ENCODE measurements around the gene OTUD7B.
A peak's percentile ranks its signal among the peaks of the same experiment; 100 is the strongest.
"Not testable (repeated sequence)": the region's sequence is repeated elsewhere in the genome, so short reads cannot be mapped to it uniquely, and the experiment has no call there.

Gene OTUD7B

GRCh38 chr1:149949911-149950310 lies 60.6 kb downstream of the OTUD7B start:
- no peak for DNase-seq (ENCODE audit: low read depth)

GRCh38 chr1:149945206-149945605 lies 65.3 kb downstream of the OTUD7B start:
- no peak for DNase-seq (ENCODE audit: low read depth)

DNA sequence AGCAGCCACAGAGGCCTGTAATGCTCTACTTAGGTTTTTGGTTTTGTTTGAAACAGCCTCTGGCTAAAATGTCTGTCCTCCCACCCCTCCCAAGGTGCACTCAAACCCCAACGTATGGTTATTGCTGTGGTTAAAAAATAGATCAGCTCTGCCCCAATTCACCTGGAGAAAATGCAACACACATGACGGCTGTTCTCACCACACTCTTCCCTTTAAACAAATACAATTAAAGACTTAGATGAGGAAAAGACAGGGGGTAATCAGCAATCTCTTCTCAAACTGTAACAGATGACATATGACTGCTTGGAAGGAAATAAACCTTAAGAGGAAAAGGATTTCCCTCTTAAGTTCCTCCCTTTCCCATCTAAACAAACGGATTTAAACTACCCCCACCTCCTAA lies 67.6 kb downstream of the OTUD7B start:
- no peak for DNase-seq (ENCODE audit: low read depth)

DNA sequence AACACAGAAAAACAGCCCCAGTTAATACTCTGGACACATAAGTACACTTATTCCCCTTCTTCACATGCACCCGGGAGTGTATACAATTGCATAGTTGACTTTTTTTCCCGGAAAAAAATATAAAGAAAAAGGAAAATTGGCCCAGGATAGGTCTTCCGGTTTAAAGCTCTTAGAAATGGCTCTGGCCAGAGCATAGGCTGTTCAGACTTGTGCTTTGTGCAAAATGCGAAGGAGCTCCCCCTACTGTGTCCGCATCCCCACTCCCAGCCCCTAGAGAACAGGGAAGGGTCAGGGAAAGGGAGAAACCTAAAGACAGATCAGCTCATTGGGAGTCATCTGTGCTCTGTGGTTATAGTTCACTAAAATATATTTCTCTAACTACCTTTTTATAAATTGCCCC lies 68.3 kb downstream of the OTUD7B start:
- no peak for DNase-seq (ENCODE audit: low read depth)

DNA sequence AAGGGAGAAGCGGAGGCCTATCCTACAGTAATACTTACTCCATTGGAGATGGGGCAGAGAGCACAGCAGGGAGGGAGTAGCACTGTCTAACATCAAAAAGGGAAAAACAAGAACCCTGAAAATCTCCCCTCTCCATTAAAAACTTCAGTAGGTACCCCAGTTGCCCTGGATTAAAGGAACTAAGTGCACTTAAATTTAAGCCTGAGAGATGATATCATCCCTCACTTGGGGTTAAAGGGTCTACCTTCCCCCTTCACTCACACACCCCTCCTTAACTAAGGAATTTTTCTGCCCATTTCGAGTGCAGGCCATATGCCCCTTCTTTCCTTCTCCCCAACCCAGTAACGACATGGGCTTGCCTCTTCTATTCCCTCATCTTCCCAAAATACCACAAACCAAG lies 70.1 kb downstream of the OTUD7B start:
- DNase-seq (ENCODE audit: low read depth): no peak

GRCh38 chr1:149938668-149939003 lies 71.9 kb downstream of the OTUD7B start:
- not testable (repeated sequence) for DNase-seq (ENCODE audit: low read depth)

GRCh38 chr1:149937759-149938158 lies 72.8 kb downstream of the OTUD7B start:
- no peak for DNase-seq (ENCODE audit: low read depth)

- peak; percentile 28 for DNase-seq (ENCODE audit: low read depth)
These were observed 73.4 kb downstream of the OTUD7B start for GRCh38 chr1:149936992-149937705.

- no peak for DNase-seq (ENCODE audit: low read depth)
These were observed 74.1 kb downstream of the OTUD7B start, which contains the start of gene MTMR11 for GRCh38 chr1:149936170-149936991. MTMR11 (minus strand) TSS chr1:149936879; CDS start chr1:149936647, 232 bp downstream.

DNA sequence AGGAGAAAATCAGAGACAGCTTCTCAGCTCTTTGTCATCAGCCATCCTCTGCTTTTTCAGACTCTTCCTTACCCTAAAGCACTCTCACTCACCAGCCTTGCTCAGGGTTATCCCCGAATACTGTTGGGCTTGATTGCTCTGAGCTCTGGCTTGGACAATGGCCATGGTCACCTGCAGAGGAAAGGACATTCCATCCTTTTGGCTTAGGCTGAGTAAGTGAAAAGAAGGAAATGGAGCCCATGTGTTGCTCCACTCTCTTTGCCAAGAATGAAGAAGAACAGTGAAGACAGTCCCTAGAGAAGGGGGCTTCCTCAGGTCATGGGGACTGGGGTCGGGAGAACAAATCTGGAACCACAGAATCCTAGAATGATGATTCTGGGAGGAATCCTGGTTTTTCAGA lies 76.2 kb downstream of the OTUD7B start:
- DNase-seq (ENCODE audit: low read depth): no peak

DNA sequence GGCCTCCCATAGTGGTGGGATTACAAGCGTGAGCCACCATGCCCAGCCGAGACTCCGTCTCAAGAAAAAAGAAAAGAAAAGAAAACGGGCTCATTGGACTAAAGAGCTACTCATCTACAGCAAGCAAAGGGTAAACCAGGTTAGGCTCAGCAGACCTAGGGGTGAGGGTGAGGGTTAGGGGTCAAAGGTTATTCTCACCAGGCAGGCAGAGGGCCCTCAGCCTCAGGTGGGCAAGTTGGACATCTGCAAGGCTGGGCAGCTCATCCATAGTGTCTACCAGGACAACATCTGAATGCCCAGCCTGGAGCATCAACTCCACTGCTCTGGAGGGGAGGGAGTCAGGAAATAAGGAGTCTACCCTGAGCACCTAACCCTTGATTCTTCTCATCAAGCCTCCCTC lies 77.3 kb downstream of the OTUD7B start:
- no peak for DNase-seq (ENCODE audit: low read depth)

- DNase-seq (ENCODE audit: low read depth): no peak
These were observed 78.1 kb downstream of the OTUD7B start for GRCh38 chr1:149932474-149932873.

DNA sequence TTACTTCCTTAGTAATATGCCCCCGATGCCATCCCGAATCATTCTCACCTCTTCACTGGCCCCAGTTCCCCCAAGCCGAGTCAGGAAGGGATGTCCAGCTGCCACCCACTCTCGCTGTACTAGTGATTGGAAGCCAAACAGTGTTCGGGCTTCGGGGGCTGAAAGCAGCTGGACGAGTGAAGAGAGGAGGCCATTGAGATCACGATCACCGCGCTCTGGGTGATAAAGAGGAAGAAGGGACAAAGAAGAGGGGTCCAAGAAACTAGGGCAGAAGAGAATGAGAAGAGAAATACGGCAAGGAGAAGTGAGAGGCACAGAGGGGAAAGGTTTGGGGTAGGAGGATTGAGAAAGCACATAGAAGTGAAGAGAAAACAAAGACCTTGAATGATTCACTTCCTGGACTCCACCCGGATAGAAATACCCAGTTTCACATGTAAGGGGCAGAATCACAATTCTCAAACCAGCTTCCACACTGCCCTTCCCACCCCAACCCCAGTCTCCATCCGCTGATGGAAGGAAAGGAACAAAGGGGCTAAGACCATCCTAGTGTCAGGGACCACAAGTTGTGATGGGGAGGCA lies 79.2 kb downstream of the OTUD7B start:
- DNase-seq (ENCODE audit: low read depth): no peak

DNA sequence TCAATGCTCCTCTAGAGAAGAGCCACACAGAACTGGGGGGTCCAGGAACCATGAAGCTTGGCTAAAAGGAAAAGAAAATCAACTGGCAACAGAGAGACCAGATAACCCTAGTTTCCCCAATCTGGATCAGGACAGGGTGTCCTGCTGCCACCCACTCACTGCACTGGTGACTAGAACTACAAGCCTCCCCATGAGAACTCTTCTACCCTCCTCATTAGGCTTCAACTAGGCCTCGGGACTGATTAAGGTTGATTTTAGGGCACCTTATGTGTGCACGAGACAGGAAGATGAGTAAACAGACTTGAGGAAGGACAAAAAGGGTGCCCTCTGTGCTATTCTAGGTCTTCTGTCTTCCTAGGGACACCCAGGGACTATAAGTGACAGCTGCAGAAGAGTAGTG lies 80.7 kb downstream of the OTUD7B start:
- DNase-seq (ENCODE audit: low read depth): no peak

GRCh38 chr1:149928401-149928724 lies 82.2 kb downstream of the OTUD7B start:
- no peak for DNase-seq (ENCODE audit: low read depth)

DNA sequence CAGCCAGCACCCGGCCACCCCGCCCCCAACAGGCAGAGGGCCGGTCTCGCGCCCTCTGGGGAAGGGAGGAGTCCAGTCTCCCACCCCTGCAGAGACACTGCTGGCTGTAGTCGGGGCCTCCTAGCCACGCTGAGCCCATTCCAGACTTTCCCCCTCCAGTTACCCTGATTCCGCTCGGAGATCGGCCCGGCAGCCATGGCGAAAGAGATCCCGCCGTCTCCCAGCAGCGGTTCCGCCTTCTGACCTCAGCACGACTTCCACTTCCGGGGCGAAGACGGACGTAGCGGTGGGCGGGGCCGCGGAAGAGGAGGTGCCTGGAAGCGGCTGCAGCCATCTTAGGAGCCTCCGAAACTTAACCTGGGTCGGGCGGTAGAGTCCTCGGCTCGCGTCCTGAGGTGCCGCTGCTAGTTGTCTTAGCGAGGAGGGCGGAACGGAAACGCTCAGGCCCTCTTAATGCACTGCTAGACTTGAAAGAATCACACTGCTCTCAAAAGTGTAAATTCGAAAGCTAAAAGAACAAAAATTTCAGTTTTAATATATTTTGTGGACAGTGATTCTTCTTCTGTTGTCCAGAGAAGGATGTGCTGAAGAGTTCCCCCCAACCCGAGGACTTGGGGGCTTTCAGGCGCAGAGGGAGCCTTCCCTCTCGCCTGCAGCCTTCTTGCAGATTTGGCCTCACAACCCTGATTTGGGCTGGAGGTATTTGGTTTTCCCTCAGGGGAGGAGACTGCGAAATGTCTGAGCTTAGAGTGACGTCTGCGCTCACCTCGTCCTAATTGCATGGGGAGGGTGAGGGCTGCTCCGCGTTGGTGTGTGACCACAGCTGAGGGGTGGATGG lies 82.7 kb downstream of the OTUD7B start, which contains the start of gene SF3B4:
TSS of gene SF3B4 (minus strand) at position 241 of the 838 bp plus-strand sequence. CDS start at position 197, 44 bp downstream.
- peak; percentile 54 for DNase-seq (ENCODE audit: low read depth)

DNA sequence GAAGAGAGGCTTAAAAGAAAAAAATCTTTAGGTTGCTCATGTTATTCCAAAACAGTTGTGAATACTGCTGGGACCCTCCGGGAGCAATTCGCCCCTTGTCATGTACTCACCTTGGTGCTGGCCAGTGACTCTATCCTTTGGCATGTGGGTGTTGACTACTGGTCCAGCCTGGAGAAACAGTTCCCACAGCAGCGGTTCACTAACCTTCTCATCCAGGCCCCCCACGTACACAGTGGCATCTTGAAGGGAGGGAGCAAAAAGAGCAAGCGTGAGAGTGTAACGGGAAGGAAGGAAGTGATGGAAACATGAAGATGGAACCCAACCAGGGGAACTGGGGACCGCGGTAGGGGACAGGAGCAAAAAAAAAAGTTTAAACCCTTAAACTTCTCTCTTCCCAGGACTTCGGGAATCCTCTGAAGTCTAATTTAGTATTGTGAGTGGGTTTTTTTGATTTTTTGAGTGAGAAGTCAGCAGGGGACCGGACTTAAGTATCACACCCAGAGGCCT lies 83.4 kb downstream of the OTUD7B start:
- DNase-seq (ENCODE audit: low read depth): no peak

GRCh38 chr1:149926296-149926695 lies 84.2 kb downstream of the OTUD7B start:
- DNase-seq (ENCODE audit: low read depth): no peak

GRCh38 chr1:149925751-149926150 lies 84.8 kb downstream of the OTUD7B start:
- no peak for DNase-seq (ENCODE audit: low read depth)

DNA sequence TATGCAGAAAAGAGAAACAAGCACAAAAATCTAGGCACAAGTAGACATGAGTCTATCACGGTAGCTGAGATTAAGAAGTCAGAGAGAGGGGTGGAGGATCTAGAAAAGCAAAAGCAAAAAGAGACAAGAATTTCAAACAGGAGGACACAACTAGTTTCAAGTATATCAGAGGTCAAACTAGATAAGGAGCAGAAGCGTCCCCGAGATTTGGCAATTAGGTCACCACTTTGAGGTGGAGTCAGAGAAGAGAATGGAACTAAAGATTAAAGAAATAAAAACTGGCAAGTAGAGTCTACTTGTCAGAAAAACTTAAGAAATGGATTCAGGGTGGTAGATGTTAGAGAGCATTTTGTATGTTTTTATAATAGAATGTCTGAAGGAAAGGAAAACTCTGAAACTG lies 85.2 kb downstream of the OTUD7B start:
- DNase-seq (ENCODE audit: low read depth): no peak

DNA sequence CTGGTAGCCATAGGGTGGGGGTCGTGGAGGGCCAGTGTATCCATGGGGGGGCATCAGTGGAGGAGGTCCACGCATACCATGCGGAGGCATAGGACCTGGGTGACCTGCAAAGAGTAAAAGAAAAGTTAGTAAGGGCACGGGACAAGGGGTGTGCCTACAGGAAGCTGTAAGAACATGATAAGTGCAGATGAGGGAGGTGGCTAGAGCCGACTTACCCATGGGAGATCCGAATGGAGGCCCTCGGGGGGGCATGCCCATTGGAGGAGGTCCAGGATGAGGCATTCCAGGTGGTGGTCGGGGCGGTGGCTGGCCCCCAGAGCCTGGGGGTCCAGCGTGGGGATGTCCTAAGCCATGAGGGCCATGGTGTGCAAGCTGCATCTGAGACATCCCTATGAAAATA lies 86.9 kb downstream of the OTUD7B start:
- no peak for DNase-seq (ENCODE audit: low read depth)

GRCh38 chr1:149917571-149918144 lies 92.9 kb downstream of the OTUD7B start, which contains the start of gene SV2A:
SV2A (minus strand) TSS chr1:149917844; CDS start chr1:149913840, 4,004 bp downstream.
- no peak for DNase-seq (ENCODE audit: low read depth)
